H1 (cell line): Measurements from ENCODE around the gene MNAT1. TPM values are rescaled to one million over a fixed set of nuclear protein-coding genes. Genes with fewer than 3 reads are reported as not detected.

Experiments
- ASH2L ChIP-seq: fragments of 200-600, 300-600 bp; sonication (generic); IDR thresholded peaks from one replicate; pipeline ENCODE4 v1.7.1; 2017; ENCODE audit warnings: low read length
- BCL11A ChIP-seq, 2 experiments: IDR thresholded peaks; one replicate each; pipeline ENCODE4 v1.6.1; 2011; ENCODE audit warnings: low read depth in 2 of 2, low read length in 2 of 2, mild to moderate bottlenecking in 2 of 2
- CHD7 ChIP-seq: fragments of 300-600 bp; sonication (generic); IDR thresholded peaks from 2 replicates; pipeline ENCODE4 v1.7.1; 2012; ENCODE audit warnings: low read length, moderate library complexity, mild to moderate bottlenecking, inconsistent platforms; ENCODE audit not compliant: insufficient replicate concordance
- GTF2F1 ChIP-seq: IDR thresholded peaks from 2 replicates; pipeline ENCODE4 v1.6.1; 2012; ENCODE audit warnings: low read depth, low read length, improper control_type of control experiment, borderline replicate concordance
- NRF1 ChIP-seq: IDR thresholded peaks from 2 replicates; pipeline ENCODE4 v1.6.1; 2011; ENCODE audit warnings: mild to moderate bottlenecking, low read depth, low read length, improper control_type of control experiment
- POLR2AphosphoS5 ChIP-seq: IDR thresholded peaks from 2 replicates; pipeline ENCODE4 v1.6.1; 2011; ENCODE audit warnings: low read depth, low read length
- SIX5 ChIP-seq: IDR thresholded peaks from 2 replicates; pipeline ENCODE4 v1.6.1; 2011; ENCODE audit warnings: mild to moderate bottlenecking, low read depth, low read length
- SP4 ChIP-seq: IDR thresholded peaks from 2 replicates; pipeline ENCODE4 v1.6.1; 2012; ENCODE audit warnings: low read length, inconsistent platforms
- SRF ChIP-seq: IDR thresholded peaks from 2 replicates; pipeline ENCODE4 v1.6.1; 2011; ENCODE audit warnings: mild to moderate bottlenecking, low read depth, low read length, moderate library complexity
- TBP ChIP-seq: IDR thresholded peaks from 2 replicates; pipeline ENCODE4 v1.6.1; 2011; ENCODE audit warnings: low read depth, low read length, improper control_type of control experiment
- polyA plus RNA-seq, 7 experiments: library from polyadenylated mRNA; depleted of rRNA in 3 of 7; stranded (reverse) in 5 of 7; unstranded in 2 of 7; fragments of >200 nt in 5 of 7; fragments of 200-250 nt in 2 of 7; gene quantifications; 1 replicate in 5 of 7; 2 replicates in 1 of 7; 4 replicates in 1 of 7; pipeline versions ENCODE4 v1.2.1 to v1.2.3, GENCODE V29; 2011 to 2013; ENCODE audit warnings: missing spikeins in 2 of 7, mixed read lengths in 2 of 7
- total RNA-seq: library from RNA; stranded (reverse); fragmentation: NEBNext Ultra II Directional; extraction: Animal tissue kit (Norgen Biotek cat#: 25700); gene quantifications from 2 replicates; pipeline ENCODE4 v1.2.1, GENCODE V29; 2021

Gene MNAT1
- total and polyA plus RNA-seq, 2 of the 8 experiments (the other 6 are each of a cell fraction or from before 2014, with no cell fraction given), result 34.7 to 52.1 TPM

- TF ChIP-seq CHD7, result no peak
- TF ChIP-seq POLR2AphosphoS5, result no peak
- no peak for TF ChIP-seq NRF1
- no peak for TF ChIP-seq TBP
- TF ChIP-seq ASH2L, result no peak
- TF ChIP-seq SRF, result no peak
- no peak for TF ChIP-seq GTF2F1
- no peak for TF ChIP-seq BCL11A (IDR thresholded peaks at IDR 0.05; ENCODE audit: low read depth in 2 of 2, low read length in 2 of 2)
- TF ChIP-seq SP4, result no peak
- TF ChIP-seq SIX5, result no peak
- TF ChIP-seq, all 59 proteins: peak for 0
Measured at GRCh38 chr14:60707858-60708257, 26.7 kb upstream of the MNAT1 start (continued).
